HG03342 (cell line): ENCODE measurements around the gene RBCK1.
"Not testable (repeated sequence)": the region's sequence is repeated elsewhere in the genome, so short reads cannot be mapped to it uniquely, and the experiment has no call there.

Source experiments
- ATAC-seq: cut with Tn5 transposase; IDR thresholded peaks from one replicate; pipeline ENCODE4 v1.9.1; 2021; ENCODE audit warnings: mild to moderate bottlenecking, moderate library complexity; ENCODE audit not compliant: unreplicated experiment

RBCK1 gene

GRCh38 chr20:407953-408842 is at the start of gene RBCK1:
Gene RBCK1 (plus strand): TSS chr20:408299. CDS start chr20:408758, 459 bp downstream.
- peak; percentile 68 for ATAC-seq

- ATAC-seq: no peak
Observed at GRCh38 chr20:358891-359555, 49.1 kb upstream of the RBCK1 start.

- peak; percentile 49 for ATAC-seq
Observed at GRCh38 chr20:361561-361960, 46.5 kb upstream of the RBCK1 start.

- ATAC-seq: no peak
Observed at GRCh38 chr20:362271-363254, 45.5 kb upstream of the RBCK1 start.

- ATAC-seq: no peak
Observed at GRCh38 chr20:363319-364078, 44.6 kb upstream of the RBCK1 start.

GRCh38 chr20:364905-365794 is 42.9 kb upstream of the RBCK1 start:
- no peak for ATAC-seq

GRCh38 chr20:366041-366718 is 41.9 kb upstream of the RBCK1 start:
- no peak for ATAC-seq

- no peak for ATAC-seq
Observed at GRCh38 chr20:366719-367485, 41.2 kb upstream of the RBCK1 start.

- no peak for ATAC-seq
Observed at GRCh38 chr20:367486-367887, 40.6 kb upstream of the RBCK1 start.

GRCh38 chr20:368915-369314 is 39.2 kb upstream of the RBCK1 start:
- ATAC-seq: no peak

GRCh38 chr20:370151-370600 is 37.9 kb upstream of the RBCK1 start:
- no peak for ATAC-seq

GRCh38 chr20:370977-371754 is 36.9 kb upstream of the RBCK1 start:
- no peak for ATAC-seq

- no peak for ATAC-seq
Observed at GRCh38 chr20:371755-372542, 36.1 kb upstream of the RBCK1 start.

- ATAC-seq: not testable (repeated sequence)
Observed at GRCh38 chr20:372543-373082, 35.5 kb upstream of the RBCK1 start.

GRCh38 chr20:373171-373890 is 34.8 kb upstream of the RBCK1 start:
- ATAC-seq: no peak
